K562 (cell line): Measurements from ENCODE around the gene RAB12. TPM values are rescaled to one million over a fixed set of nuclear protein-coding genes. Genes with fewer than 3 reads are reported as not detected.

Experiments
- ATAC-seq: fragments of 200-7000 bp; cut with Tn5 transposase; 3 replicates; pipeline ENCODE4 v1.9.1; 2020; ENCODE audit warnings: moderate library complexity
- BruUV-seq: library from RNA; stranded (reverse); fragments of 400-500 nt; replicated peaks from 2 replicates; lab custom pipeline; 2021; lab: Mats Ljungman, UMichigan
- CTCF ChIA-PET: fragments of 300-600 bp; formaldehyde crosslinking; extraction: SDS; loops from one replicate; lab custom pipeline; 2021; ENCODE audit warnings: low intra/inter-chr PET ratio; lab: Yijun Ruan, JAX
- POLR2A ChIA-PET: fragments of 300-600, 350-650 bp; sonication (Branson Sonifier 250); formaldehyde crosslinking; extraction: SDS; loops from one replicate; lab custom pipeline; 2021; ENCODE audit warnings: antibody characterized with exemption, inconsistent platforms; lab: Yijun Ruan, JAX
- DNase-seq, 4 experiments: peaks; one replicate each; pipeline versions ENCODE4 v3.0.0 to v3.0.0-alpha.2; 2011 to 2018; ENCODE audit warnings: low spot score in 3 of 4, mixed read lengths in 3 of 4; ENCODE audit errors: extremely low read depth in 1 of 4
- FAIRE-seq: peaks from 2 replicates; lab custom pipeline; 2011; peaks lifted over from hg19 to GRCh38; lab: Jason Lieb, UNC
- H2AFZ ChIP-seq: 2 replicates; pipeline ENCODE4 v1.6.0; 2011; ENCODE audit warnings: low read depth, low read length, control low read depth, inconsistent platforms
- H3K27ac ChIP-seq: fragments of 200-600 bp; 3 replicates; pipeline ENCODE4 v1.8.0; 2011; ENCODE audit warnings: low read depth, mild to moderate bottlenecking, control low read depth, inconsistent platforms, low read length, moderate library complexity, mixed read lengths; ENCODE audit errors: extremely low read depth
- H3K27me3 ChIP-seq, 2 experiments: fragments of 300-600 bp in 1 of 2; 2 replicates in 1 of 2; 3 replicates in 1 of 2; pipeline versions ENCODE4 v1.6.0 to v1.8.0; 2011; ENCODE audit warnings: inconsistent platforms in 2 of 2, low read length in 2 of 2, mild to moderate bottlenecking in 1 of 2, mixed read lengths in 1 of 2, moderate library complexity in 1 of 2; ENCODE audit not compliant: control insufficient read depth in 2 of 2, insufficient read depth in 2 of 2
- H3K36me3 ChIP-seq: fragments of 300-600 bp; 3 replicates; pipeline ENCODE4 v1.8.0; 2011; ENCODE audit warnings: mild to moderate bottlenecking, low read length, inconsistent platforms; ENCODE audit not compliant: control insufficient read depth, insufficient read depth
- H3K4me1 ChIP-seq, 2 experiments: fragments of 200-600 bp in 1 of 2; replicated peaks in 1 of 2; 2 replicates in 1 of 2; 3 replicates in 1 of 2; pipeline versions ENCODE4 v1.5.1 to v1.8.0; 2011; ENCODE audit warnings: inconsistent platforms in 2 of 2, low read length in 2 of 2, mild to moderate bottlenecking in 1 of 2, mixed read lengths in 1 of 2, moderate library complexity in 1 of 2; ENCODE audit not compliant: control insufficient read depth in 2 of 2, insufficient read depth in 2 of 2
- H3K4me2 ChIP-seq: 2 replicates; pipeline ENCODE4 v1.6.1; 2011; ENCODE audit warnings: low read length, control low read depth, inconsistent platforms, mixed read lengths; ENCODE audit not compliant: insufficient read depth
- H3K4me3 ChIP-seq: fragments of 200-600 bp; sonication (generic), shearing (Covaris generic); 2 replicates; pipeline ENCODE4 v1.5.1; 2016; ENCODE audit warnings: control low read depth, inconsistent platforms
- H3K79me2 ChIP-seq: fragments of 200-600 bp; 3 replicates; pipeline ENCODE4 v1.8.0; 2011; ENCODE audit warnings: low read length, inconsistent platforms; ENCODE audit not compliant: control insufficient read depth, insufficient read depth
- H3K9ac ChIP-seq, 2 experiments: 2 replicates each; pipeline versions ENCODE4 v1.6.0 to v1.6.1; 2011; ENCODE audit warnings: low read depth in 2 of 2, low read length in 2 of 2, control low read depth in 1 of 2, inconsistent platforms in 1 of 2, mild to moderate bottlenecking in 1 of 2, mixed read lengths in 1 of 2; ENCODE audit not compliant: insufficient read depth in 1 of 2
- H3K9me1 ChIP-seq: one replicate; pipeline ENCODE4 v1.6.0; 2011; ENCODE audit warnings: inconsistent platforms, mild to moderate bottlenecking, low read length, moderate library complexity; ENCODE audit not compliant: control insufficient read depth, insufficient read depth
- H3K9me3 ChIP-seq: replicated peaks from 2 replicates; pipeline ENCODE4 v1.5.1; 2011; ENCODE audit warnings: low read depth, low read length, inconsistent platforms; ENCODE audit not compliant: control insufficient read depth, insufficient read depth
- H4K20me1 ChIP-seq: replicated peaks from 2 replicates; pipeline ENCODE4 v1.6.1; 2011; ENCODE audit warnings: low read length, inconsistent platforms, mixed read lengths; ENCODE audit not compliant: control insufficient read depth, insufficient read depth
- HMG20B ChIP-seq: fragments of 250-450 bp; sonication (Bioruptor Pico); IDR thresholded peaks from 2 replicates; pipeline ENCODE4 v1.5.0; 2021; ENCODE audit warnings: mild to moderate bottlenecking
- SIRT6 ChIP-seq: IDR thresholded peaks from one replicate; pipeline ENCODE4 v1.6.1; 2012; ENCODE audit warnings: low read depth, mild to moderate bottlenecking, control low read depth, inconsistent platforms, low read length, moderate library complexity
- ZBTB8A ChIP-seq: fragments of 450-650 bp; IDR thresholded peaks from 2 replicates; pipeline ENCODE4 v1.6.1; 2018; ENCODE audit warnings: mild to moderate bottlenecking, moderate library complexity; ENCODE audit not compliant: partially characterized antibody
- WGBS: fragments of 100-300 bp; shearing (Covaris generic); methylation state at CpG from one replicate; pipeline ENCODE4 v1.1.6; 2016; ENCODE audit warnings: low coverage, mixed read lengths; ENCODE audit not compliant: insufficient coverage; ENCODE audit errors: missing lambda C conversion rate; 5-methylcytosine and 5-hydroxymethylcytosine counted together
- in situ Hi-C: fragments of 300-500 bp; cut with MboI; formaldehyde crosslinking; loops from 4 replicates; pipeline ENCODE4 v1.15.0; 2018; ENCODE audit warnings: inconsistent platforms, mixed read lengths
- intact Hi-C: fragments of 100-400 bp; cut with micrococcal nuclease; formaldehyde crosslinking; loops from 2 replicates; pipeline ENCODE4 v1.14.2; 2022
- polyA plus RNA-seq, 8 experiments: library from polyadenylated mRNA; depleted of rRNA in 4 of 8; stranded (reverse) in 5 of 8; unstranded in 3 of 8; fragments of >200 nt; fragmentation: Nextera tagmentation in 2 of 8; fragmentation: Illumina TruSeq in 1 of 8; extraction: Ambion mirVana in 2 of 8; extraction: Trizol in 1 of 8; gene quantifications; 2 replicates each; pipeline versions ENCODE4 v1.2.1 to v1.2.3, GENCODE V29; 2011 to 2014; ENCODE audit warnings: inconsistent platforms in 1 of 8, missing spikeins in 1 of 8
- total RNA-seq, 7 experiments: library from RNA; depleted of rRNA in 6 of 7; stranded (reverse); fragments of >200 nt in 6 of 7; fragmentation: Illumina TruSeq in 2 of 7; extraction: Trizol in 2 of 7; gene quantifications; 2 replicates each; pipeline versions ENCODE4 v1.2.1 to v1.2.3, GENCODE V29; 2011 to 2021; ENCODE audit warnings: low replicate concordance in 1 of 7

Gene RAB12
- total and polyA plus RNA-seq, 9 of the 15 experiments (the other 6 are each of a cell fraction or from before 2014, with no cell fraction given) = 0.48 to 21.6 (median 18.8) TPM

- ChIA-PET CTCF (interaction anchor here (0.6 kb wide), 1 partner anchor 392 kb away, joined by 3 read pairs; no protein-coding TSS in a partner anchor), POLR2A (interaction anchor here (0.7 to 0.8 kb wide), 3 partner anchors 16 to 495 kb away, joined by 3 to 5 read pairs (median 3); no protein-coding TSS in a partner anchor)
- no peaks in the 10 kb centered on the region for H3K9me3 ChIP-seq
- in situ Hi-C loops = loop anchor here (5.0 to 25.0 kb wide), 2 partner anchors 325 to 855 kb away; no protein-coding TSS in a partner anchor
- no peak overlapping the region for H3K4me3 ChIP-seq
- FAIRE-seq (no peak), ATAC-seq (no peak), DNase-seq (no peak)
- TF ChIP-seq SIRT6 (no peak), ZBTB8A (no peak), HMG20B (CRISPR knock-in tag) (no peak)
- H3K9ac ChIP-seq = no peak overlapping the region; a peak in 1 of 4 replicates
- no peaks in the 10 kb centered on the region for H3K79me2 ChIP-seq
- no peak overlapping the region for H3K4me2 ChIP-seq
- peak overlapping the region; percentile 72; the same call in 1 of the 2 replicates for H2AFZ ChIP-seq
- intact Hi-C loops = loop anchor here (10.0 kb wide), 1 partner anchor 228 kb away; no protein-coding TSS in a partner anchor
- BruUV-seq = no TSS peak
- 27% methylated on average over 14 of the region's 14 CpGs for WGBS
- peaks cover 13 to 16% of the 10 kb centered on the region in 2 experiments; a peak in 3 of 5 replicates for H3K4me1 ChIP-seq
- H3K27ac ChIP-seq = no peak overlapping the region
- H3K36me3 ChIP-seq = no peaks in the 10 kb centered on the region
- no peaks in the 10 kb centered on the region; a peak in 2 of 5 replicates for H3K27me3 ChIP-seq
- H3K9me1 ChIP-seq = no peaks in the 10 kb centered on the region
- H4K20me1 ChIP-seq = no peaks in the 10 kb centered on the region
These were observed 48.0 kb downstream of the RAB12 start for GRCh38 chr18:8657050-8657820.
